Posterior vena cava (tissue), 2 donors: ENCODE results near the gene CFAP46. TPM values are rescaled to one million over a fixed set of nuclear protein-coding genes. Genes with fewer than 3 reads are reported as not detected.

Experiments
- DNase-seq: peaks from one replicate; pipeline ENCODE4 v3.0.0-alpha.2; 2020; ENCODE audit warnings: low spot score
- intact Hi-C, 2 donors: fragments of 100-400 bp; cut with DNase I; formaldehyde crosslinking; loops; one replicate each; pipeline versions ENCODE4 v1.14.1 to v1.14.2; 2022 to 2023
- total RNA-seq, 2 donors: library from RNA; stranded (reverse); fragmentation: NEBNext Ultra II Directional; extraction: Animal tissue kit (Norgen Biotek cat#: 25700); gene quantifications; one replicate each; pipeline ENCODE4 v1.2.1, GENCODE V29; 2021
- donor health status: DM: yes; HTN: yes; CAD: no.
- donor health status: DM: yes; HTN: yes; CAD: no.

Gene CFAP46
- total RNA-seq, 2 donors from 2014 or later = 0.14 to 0.81 TPM

- intact Hi-C loops = no loop called here
- no peak for DNase-seq
Measured at GRCh38 chr10:132951926-132952325, 9.6 kb upstream of the CFAP46 start.

GRCh38 chr10:132948351-132948750 is 6.0 kb upstream of the CFAP46 start:
- intact Hi-C loops = loop anchor here in 1 of 2 donors (10.0 kb wide), 1 partner anchor 176 kb away; no protein-coding TSS in a partner anchor

GRCh38 chr10:132947843-132948242 is 5.5 kb upstream of the CFAP46 start:
- intact Hi-C loops = loop anchor here in 1 of 2 donors (10.0 kb wide), 1 partner anchor 177 kb away; no protein-coding TSS in a partner anchor
- DNase-seq = no peak

More at GRCh38 chr10:132948351-132948750, 6.0 kb upstream of the CFAP46 start:
- no peak for DNase-seq

- intact Hi-C loops = loop anchor here in 1 of 2 donors (10.0 kb wide), 1 partner anchor 178 kb away; no protein-coding TSS in a partner anchor
- DNase-seq = peak; percentile 42
Measured at GRCh38 chr10:132946806-132947546, 4.6 kb upstream of the CFAP46 start.

DNA sequence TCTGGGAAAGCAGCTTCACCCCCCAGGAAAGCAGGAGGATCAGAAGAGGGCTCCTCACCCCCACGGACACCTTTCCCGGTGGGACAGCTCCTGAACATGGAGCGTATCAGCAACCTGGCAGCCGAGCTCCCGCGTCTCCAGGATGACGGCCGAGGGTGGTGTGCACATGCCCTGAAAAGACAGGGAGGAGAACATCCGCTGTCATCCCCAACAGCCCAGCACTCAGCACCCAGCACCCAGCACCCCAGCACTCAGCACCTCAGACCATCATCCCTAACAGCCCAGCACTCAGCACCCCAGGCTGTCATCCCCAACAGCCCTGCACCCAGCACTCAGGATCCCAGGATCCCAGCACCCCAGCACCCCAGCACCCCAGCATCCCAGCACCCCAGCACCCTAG is 3.9 kb upstream of the CFAP46 start:
- intact Hi-C loops = loop anchor here in 1 of 2 donors (10.0 kb wide), 1 partner anchor 178 kb away; no protein-coding TSS in a partner anchor
- DNase-seq = peak; percentile 72

GRCh38 chr10:132945894-132946255 is 3.5 kb upstream of the CFAP46 start:
- intact Hi-C loops = loop anchor here in 1 of 2 donors (10.0 kb wide), 1 partner anchor 179 kb away; no protein-coding TSS in a partner anchor
- DNase-seq = no peak

- intact Hi-C loops = loop anchor here in 1 of 2 donors (10.0 kb wide), 1 partner anchor 179 kb away; no protein-coding TSS in a partner anchor
- peak; percentile 77 for DNase-seq
Measured at GRCh38 chr10:132945125-132945893, 2.9 kb upstream of the CFAP46 start.

GRCh38 chr10:132944510-132944909 is 2.1 kb upstream of the CFAP46 start:
- intact Hi-C loops = loop anchor here (5.0 to 10.0 kb wide), 2 partner anchors 178 to 180 kb away; no protein-coding TSS in a partner anchor
- DNase-seq = peak; percentile 76

GRCh38 chr10:132943791-132944404 is 1.5 kb upstream of the CFAP46 start:
- peak; percentile 55 for DNase-seq
- intact Hi-C loops = loop anchor here (5.0 to 10.0 kb wide), 2 partner anchors 178 to 181 kb away; no protein-coding TSS in a partner anchor

GRCh38 chr10:132943058-132943790 is 854 bp upstream of the CFAP46 start:
- intact Hi-C loops = loop anchor here (5.0 to 10.0 kb wide), 2 partner anchors 179 to 182 kb away; no protein-coding TSS in a partner anchor
- peak; percentile 77 for DNase-seq

- DNase-seq = peak; percentile 47
- intact Hi-C loops = loop anchor here (5.0 to 10.0 kb wide), 2 partner anchors 181 to 183 kb away; no protein-coding TSS in a partner anchor
Measured at GRCh38 chr10:132941640-132942051, 724 bp downstream of the CFAP46 start.

DNA sequence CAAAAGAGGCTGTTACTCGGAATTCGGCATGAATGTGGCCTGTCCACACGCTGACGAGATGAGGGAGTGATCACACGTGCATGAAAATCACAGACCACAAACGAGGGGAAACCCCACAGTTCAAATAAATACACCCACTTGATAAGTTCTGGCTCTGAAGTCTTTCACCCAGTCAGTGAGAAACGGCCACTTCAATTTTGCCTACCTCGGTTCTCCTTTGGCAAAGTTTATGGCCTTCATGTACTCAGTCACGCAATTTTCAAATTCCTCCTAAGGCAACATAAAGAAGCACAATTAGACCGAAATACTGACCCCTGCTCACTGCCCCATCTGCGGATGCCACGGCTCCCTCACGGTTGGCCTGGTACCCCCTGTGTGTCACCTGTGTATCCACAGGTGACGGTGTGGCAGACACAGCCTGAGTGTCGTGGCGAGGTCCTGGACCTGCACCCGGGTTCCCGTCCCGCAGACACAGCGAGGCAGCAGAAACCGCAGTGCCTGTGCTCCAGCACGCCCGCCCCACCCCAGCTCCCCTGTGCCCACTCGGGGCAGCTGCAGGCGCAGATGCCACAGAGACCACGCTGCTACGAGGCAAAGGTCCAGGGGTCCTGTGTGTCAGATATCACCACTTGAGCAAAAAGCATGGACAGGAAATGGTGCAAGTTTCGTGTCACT is 1.4 kb downstream of the CFAP46 start:
- DNase-seq = peak; percentile 77
- intact Hi-C loops = loop anchor here (5.0 to 10.0 kb wide), 2 partner anchors 181 to 184 kb away; no protein-coding TSS in a partner anchor

GRCh38 chr10:132939957-132940790 is 2.2 kb downstream of the CFAP46 start:
- intact Hi-C loops = loop anchor here (5.0 to 10.0 kb wide), 2 partner anchors 182 to 185 kb away; no protein-coding TSS in a partner anchor
- DNase-seq = peak; percentile 85

GRCh38 chr10:132939378-132939955 is 2.9 kb downstream of the CFAP46 start:
- peak; percentile 59 for DNase-seq
- intact Hi-C loops = no loop called here

GRCh38 chr10:132938472-132939339 is 3.7 kb downstream of the CFAP46 start:
- peak; percentile 78 for DNase-seq

DNA sequence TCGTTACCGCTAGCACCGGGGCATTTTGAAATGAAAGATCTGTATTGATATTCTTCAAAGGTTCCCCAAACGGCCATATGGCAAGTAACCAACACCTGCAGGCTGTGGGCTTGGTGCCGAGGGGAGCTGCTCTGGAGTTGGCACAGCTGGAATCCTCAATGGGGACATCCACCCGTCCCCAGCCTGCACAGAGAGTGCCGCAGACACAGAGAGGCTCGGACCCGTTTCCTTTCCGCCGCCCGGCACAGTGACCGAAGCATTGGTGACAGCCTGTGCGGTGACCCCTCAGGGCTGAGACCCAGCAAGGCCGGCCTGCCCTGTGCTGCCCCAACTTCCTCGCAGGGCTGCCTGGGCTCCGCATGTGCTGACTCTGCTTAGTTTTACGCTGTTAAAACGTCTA is 4.5 kb downstream of the CFAP46 start:
- DNase-seq = peak; percentile 74

More at GRCh38 chr10:132938472-132939339, 3.7 kb downstream of the CFAP46 start:
- intact Hi-C loops = no loop called here

More for the DNA sequence above, 4.5 kb downstream of the CFAP46 start:
- intact Hi-C loops = no loop called here
